Natural killer cell (primary cell): ENCODE data around the gene KRTAP10-2. TPM values are rescaled to one million over a fixed set of nuclear protein-coding genes. Genes with fewer than 3 reads are reported as not detected.

Source experiments
- ATAC-seq, 3 donors: fragments of 150-1000 bp in 2 of 3; fragments of 200-7000 bp in 1 of 3; cut with Tn5 transposase; 1 replicate in 1 of 3; 2 replicates in 2 of 3; pipeline ENCODE4 v1.10.0; 2021; ENCODE audit warnings: mild to moderate bottlenecking in 2 of 3, moderate library complexity in 2 of 3
- DNase-seq, 2 donors: peaks; one replicate each; pipeline versions ENCODE4 v3.0.0 to v3.0.0-alpha.2; 2013 to 2021; ENCODE audit warnings: mixed read lengths in 1 of 2
- H3K27ac ChIP-seq: one replicate; pipeline ENCODE4 v1.5.1; 2013; ENCODE audit warnings: mild to moderate bottlenecking, low read length
- H3K27me3 ChIP-seq: one replicate; pipeline ENCODE4 v1.6.1; 2013; ENCODE audit warnings: low read length; ENCODE audit not compliant: control insufficient read depth, insufficient read depth
- H3K36me3 ChIP-seq: one replicate; pipeline ENCODE4 v1.6.1; 2013; ENCODE audit warnings: low read length; ENCODE audit not compliant: control insufficient read depth, insufficient read depth
- H3K4me1 ChIP-seq: one replicate; pipeline ENCODE4 v1.6.1; 2013; ENCODE audit warnings: low read length; ENCODE audit not compliant: control insufficient read depth, insufficient read depth
- H3K4me3 ChIP-seq: one replicate; pipeline ENCODE4 v1.5.1; 2013; ENCODE audit warnings: low read length
- H3K9me3 ChIP-seq: one replicate; pipeline ENCODE4 v1.6.1; 2013; ENCODE audit warnings: low read length; ENCODE audit not compliant: control insufficient read depth, insufficient read depth
- H3K27ac Mint-ChIP-seq, 2 donors: one replicate each; pipeline ENCODE4 v1.8.0; 2022; ENCODE audit warnings: mild to moderate bottlenecking in 2 of 2, mixed read lengths in 2 of 2, moderate library complexity in 1 of 2
- H3K27me3 Mint-ChIP-seq, 2 donors: one replicate each; pipeline ENCODE4 v1.8.0; 2022; ENCODE audit warnings: low read depth in 2 of 2, mixed read lengths in 2 of 2
- H3K36me3 Mint-ChIP-seq: one replicate; pipeline ENCODE4 v1.8.0; 2022; ENCODE audit warnings: mixed read lengths
- H3K4me1 Mint-ChIP-seq, 2 donors: one replicate each; pipeline ENCODE4 v1.8.0; 2022; ENCODE audit warnings: mixed read lengths in 2 of 2
- H3K4me3 Mint-ChIP-seq: one replicate; pipeline ENCODE4 v1.8.0; 2022; ENCODE audit warnings: mild to moderate bottlenecking, moderate library complexity, mixed read lengths
- H3K9me3 Mint-ChIP-seq, 2 donors: one replicate each; pipeline ENCODE4 v1.8.0; 2022; ENCODE audit warnings: mixed read lengths in 2 of 2
- WGBS: methylation state at CpG from one replicate; pipeline ENCODE4 v1.1.7; 2013; ENCODE audit warnings: missing lambda C conversion rate; ENCODE audit not compliant: insufficient coverage; 5-methylcytosine and 5-hydroxymethylcytosine counted together
- intact Hi-C: fragments of 100-400 bp; cut with micrococcal nuclease; formaldehyde crosslinking; loops from one replicate; pipeline ENCODE4 v1.14.2; 2022
- total RNA-seq, 4 donors: library from RNA; stranded (reverse); fragments of 120-200 nt in 1 of 4; gene quantifications; one replicate each; pipeline versions ENCODE4 v1.2.3 to v1.2.4, GENCODE V29; 2013 to 2022
- TF ChIP-seq, protein P1 (sequence below): fragments of 200-600 bp; IDR thresholded peaks from one replicate; pipeline ENCODE4 v1.8.0; 2022; ENCODE audit warnings: antibody characterized with exemption

KRTAP10-2 gene
- total RNA-seq, 3 donors from 2014 or later (not counting 1 experiment from before 2014, with no cell fraction given): not detected

DNA sequence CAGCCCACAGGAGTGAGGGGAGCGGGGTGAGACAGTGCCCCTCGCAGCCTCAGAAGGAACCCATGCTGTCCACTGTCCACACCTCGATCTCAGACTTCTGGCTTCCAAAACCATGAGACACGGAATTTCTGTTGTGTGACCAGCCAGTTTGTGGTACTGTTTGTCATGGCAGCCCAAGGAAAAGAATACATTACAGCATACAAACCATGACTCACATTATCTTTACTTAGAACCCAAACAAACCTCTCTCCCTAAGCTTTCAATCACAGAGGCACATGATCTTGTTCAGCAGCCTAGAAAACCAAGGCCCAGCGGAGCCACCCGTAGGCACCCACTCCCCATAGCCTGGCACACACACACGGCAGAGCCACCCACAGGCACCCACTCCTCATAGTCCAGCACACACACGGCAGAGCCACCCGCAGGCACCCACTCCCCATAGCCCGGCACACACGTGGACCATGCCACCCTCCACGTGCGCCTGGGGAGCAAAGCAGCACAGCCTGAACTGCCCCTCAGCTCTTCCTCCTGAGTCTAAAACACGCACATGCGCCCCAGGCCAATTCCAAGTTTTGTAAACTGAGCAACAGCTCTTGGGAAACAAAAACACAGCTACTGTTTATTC lies 21.8 kb upstream of the KRTAP10-2 start:
- TF ChIP-seq, protein P1, sequence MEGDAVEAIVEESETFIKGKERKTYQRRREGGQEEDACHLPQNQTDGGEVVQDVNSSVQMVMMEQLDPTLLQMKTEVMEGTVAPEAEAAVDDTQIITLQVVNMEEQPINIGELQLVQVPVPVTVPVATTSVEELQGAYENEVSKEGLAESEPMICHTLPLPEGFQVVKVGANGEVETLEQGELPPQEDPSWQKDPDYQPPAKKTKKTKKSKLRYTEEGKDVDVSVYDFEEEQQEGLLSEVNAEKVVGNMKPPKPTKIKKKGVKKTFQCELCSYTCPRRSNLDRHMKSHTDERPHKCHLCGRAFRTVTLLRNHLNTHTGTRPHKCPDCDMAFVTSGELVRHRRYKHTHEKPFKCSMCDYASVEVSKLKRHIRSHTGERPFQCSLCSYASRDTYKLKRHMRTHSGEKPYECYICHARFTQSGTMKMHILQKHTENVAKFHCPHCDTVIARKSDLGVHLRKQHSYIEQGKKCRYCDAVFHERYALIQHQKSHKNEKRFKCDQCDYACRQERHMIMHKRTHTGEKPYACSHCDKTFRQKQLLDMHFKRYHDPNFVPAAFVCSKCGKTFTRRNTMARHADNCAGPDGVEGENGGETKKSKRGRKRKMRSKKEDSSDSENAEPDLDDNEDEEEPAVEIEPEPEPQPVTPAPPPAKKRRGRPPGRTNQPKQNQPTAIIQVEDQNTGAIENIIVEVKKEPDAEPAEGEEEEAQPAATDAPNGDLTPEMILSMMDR: no peak
- Histone ChIP-seq H3K36me3 (no peaks in the 10 kb centered on the region), H3K4me3 (no peak overlapping the region), H3K4me1 (no peaks in the 10 kb centered on the region), H3K9me3 (peaks cover 2% of the 10 kb centered on the region), H3K27me3 (no peaks in the 10 kb centered on the region), H3K27ac (no peak overlapping the region)
- 85% methylated on average over 15 of the region's 15 CpGs for WGBS
- Mint-ChIP-seq H3K4me3 (no peak overlapping the region), H3K27me3 (peaks cover 32 to 36% of the 10 kb centered on the region in 2 donors), H3K4me1 (peaks cover 0 to 11% of the 10 kb centered on the region in 2 donors), H3K36me3 (peaks cover 5% of the 10 kb centered on the region), H3K9me3 (peaks cover 0 to 2% of the 10 kb centered on the region in 2 donors), H3K27ac (no peak overlapping the region)
- intact Hi-C loops: no loop called here
- no peak for DNase-seq
- no peak for ATAC-seq

DNA sequence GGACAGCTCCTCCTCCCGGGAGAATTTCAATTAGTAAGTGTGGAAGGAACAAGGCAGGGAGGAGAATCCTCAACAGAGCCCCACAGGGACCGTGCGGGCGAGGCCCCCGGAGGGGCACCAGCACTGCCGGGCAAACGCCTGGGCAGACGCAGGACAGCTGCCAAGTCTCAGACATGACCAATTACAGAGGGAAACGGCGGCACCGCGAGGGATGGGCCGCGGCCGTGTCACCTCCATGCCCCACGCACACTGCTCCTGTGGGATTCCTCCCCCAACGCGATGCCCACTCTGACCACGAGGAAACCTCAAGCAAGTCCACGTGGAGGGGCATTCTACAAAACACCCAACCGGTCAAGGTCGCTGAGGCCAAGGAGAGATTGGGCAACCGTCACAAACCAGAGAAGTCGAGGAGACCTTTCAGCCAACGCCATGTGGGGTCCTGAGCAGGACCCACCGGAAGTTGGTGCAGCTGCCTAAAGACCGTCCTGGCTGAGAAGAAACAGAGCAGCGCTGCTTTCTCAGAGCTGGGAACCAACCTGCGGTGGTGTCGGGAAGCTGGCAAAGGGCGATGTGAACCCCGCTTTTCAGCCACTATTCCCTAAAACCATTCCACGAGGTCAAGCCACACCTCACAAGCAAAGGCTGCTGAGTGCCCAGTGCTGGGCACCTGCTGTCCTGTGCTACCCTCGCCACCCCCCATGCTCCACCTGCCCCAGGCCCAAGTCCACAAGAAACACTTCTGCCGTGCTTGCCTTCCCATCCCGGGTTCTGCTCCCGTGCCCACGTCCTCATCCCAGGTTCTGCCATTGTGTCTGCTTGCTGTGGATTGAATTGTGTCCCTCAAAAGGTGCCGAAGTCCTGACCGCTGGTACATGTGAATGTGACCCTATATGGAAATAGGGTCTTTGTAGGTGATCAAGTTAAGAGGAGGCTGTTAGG lies 20.8 kb upstream of the KRTAP10-2 start:
- DNase-seq (no peak), ATAC-seq (no peak)
- WGBS: 88% methylated on average over 40 of the region's 40 CpGs
- H3K27ac Mint-ChIP-seq: no peak overlapping the region
- Histone ChIP-seq H3K4me1 (no peaks in the 10 kb centered on the region), H3K27me3 (no peaks in the 10 kb centered on the region), H3K36me3 (no peaks in the 10 kb centered on the region), H3K9me3 (peaks cover under 1% of the 10 kb centered on the region), H3K27ac (no peak overlapping the region), H3K4me3 (no peak overlapping the region)
- TF ChIP-seq, protein P1: no peak
- H3K27me3 Mint-ChIP-seq: peaks cover 32 to 33% of the 10 kb centered on the region in 2 donors
- H3K4me3 Mint-ChIP-seq: no peak overlapping the region
- H3K9me3 Mint-ChIP-seq: no peaks in the 10 kb centered on the region
- H3K36me3 Mint-ChIP-seq: peaks cover 5% of the 10 kb centered on the region
- peaks cover 0 to 11% of the 10 kb centered on the region in 2 donors for H3K4me1 Mint-ChIP-seq
- intact Hi-C loops: no loop called here

DNA sequence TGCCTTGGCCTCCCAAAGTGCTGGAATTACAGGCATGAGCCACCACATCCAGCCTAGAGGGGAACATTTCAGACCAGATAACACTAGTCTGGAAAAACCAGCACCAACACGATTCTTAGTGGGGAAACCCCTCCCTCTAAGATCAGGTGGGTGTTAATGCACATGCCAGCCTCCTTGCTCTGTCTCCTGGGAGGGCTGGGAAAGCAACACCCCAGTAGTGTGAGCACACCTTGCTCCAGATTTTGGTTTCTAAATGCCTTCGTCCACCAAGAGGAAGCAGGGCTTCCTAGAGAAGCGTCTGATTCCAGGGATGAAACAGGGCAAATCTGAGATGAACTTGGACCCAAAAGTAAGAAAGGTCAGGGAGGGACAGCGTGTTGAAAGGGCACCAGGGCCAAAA lies 20.0 kb upstream of the KRTAP10-2 start:
- Histone ChIP-seq H3K4me3 (no peak overlapping the region), H3K36me3 (no peaks in the 10 kb centered on the region), H3K4me1 (no peaks in the 10 kb centered on the region), H3K27ac (no peak overlapping the region), H3K9me3 (no peaks in the 10 kb centered on the region), H3K27me3 (no peaks in the 10 kb centered on the region)
- intact Hi-C loops: no loop called here
- H3K27ac Mint-ChIP-seq: no peak overlapping the region
- peaks cover 32 to 33% of the 10 kb centered on the region in 2 donors for H3K27me3 Mint-ChIP-seq
- TF ChIP-seq, protein P1: no peak
- no peak overlapping the region for H3K4me3 Mint-ChIP-seq
- H3K36me3 Mint-ChIP-seq: no peaks in the 10 kb centered on the region
- ATAC-seq (no peak), DNase-seq (no peak)
- peaks cover 0 to 11% of the 10 kb centered on the region in 2 donors for H3K4me1 Mint-ChIP-seq
- 80% methylated on average over 4 of the region's 4 CpGs for WGBS
- no peaks in the 10 kb centered on the region for H3K9me3 Mint-ChIP-seq
